ENCODE data around the gene KCNMA1. TPM values are rescaled to one million over a fixed set of nuclear protein-coding genes. Genes with fewer than 3 reads are reported as not detected.

Gene KCNMA1
- total and polyA plus RNA-seq, 2 donors from 2014 or later: 4.2 to 8.9 TPM

- Histone ChIP-seq H3K9me3 (ENCODE audit: control insufficient read depth in 2 of 3, insufficient read depth in 1 of 3, low read length in 3 of 3) (no peaks in the 10 kb centered on the region), H3K36me3 (ENCODE audit: control insufficient read depth in 2 of 3, insufficient read depth in 3 of 3, low read length in 3 of 3) (no peaks in the 10 kb centered on the region), H3K4me3 (ENCODE audit: low read length in 3 of 3) (no peak overlapping the region), H3K27me3 (ENCODE audit: control insufficient read depth, insufficient read depth, low read length) (no peaks in the 10 kb centered on the region), H3K4me1 (ENCODE audit: control insufficient read depth in 2 of 3, insufficient read depth in 2 of 3, low read depth in 1 of 3, low read length in 3 of 3) (no peaks in the 10 kb centered on the region), H3K9ac (ENCODE audit: low read length in 3 of 3) (no peak overlapping the region), H3K27ac (ENCODE audit: low read depth in 2 of 2, low read length in 2 of 2) (no peak overlapping the region)
- FAIRE-seq (no peak), DNase-seq (no peak)
- TF ChIP-seq, protein P1, sequence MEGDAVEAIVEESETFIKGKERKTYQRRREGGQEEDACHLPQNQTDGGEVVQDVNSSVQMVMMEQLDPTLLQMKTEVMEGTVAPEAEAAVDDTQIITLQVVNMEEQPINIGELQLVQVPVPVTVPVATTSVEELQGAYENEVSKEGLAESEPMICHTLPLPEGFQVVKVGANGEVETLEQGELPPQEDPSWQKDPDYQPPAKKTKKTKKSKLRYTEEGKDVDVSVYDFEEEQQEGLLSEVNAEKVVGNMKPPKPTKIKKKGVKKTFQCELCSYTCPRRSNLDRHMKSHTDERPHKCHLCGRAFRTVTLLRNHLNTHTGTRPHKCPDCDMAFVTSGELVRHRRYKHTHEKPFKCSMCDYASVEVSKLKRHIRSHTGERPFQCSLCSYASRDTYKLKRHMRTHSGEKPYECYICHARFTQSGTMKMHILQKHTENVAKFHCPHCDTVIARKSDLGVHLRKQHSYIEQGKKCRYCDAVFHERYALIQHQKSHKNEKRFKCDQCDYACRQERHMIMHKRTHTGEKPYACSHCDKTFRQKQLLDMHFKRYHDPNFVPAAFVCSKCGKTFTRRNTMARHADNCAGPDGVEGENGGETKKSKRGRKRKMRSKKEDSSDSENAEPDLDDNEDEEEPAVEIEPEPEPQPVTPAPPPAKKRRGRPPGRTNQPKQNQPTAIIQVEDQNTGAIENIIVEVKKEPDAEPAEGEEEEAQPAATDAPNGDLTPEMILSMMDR (IDR thresholded peaks at IDR 0.05; ENCODE audit: borderline replicate concordance, extremely low read depth, insufficient read depth): no peak
- intact Hi-C loops (cut with DNase I): no loop called here
These were observed 451.9 kb downstream of the KCNMA1 start for GRCh38 chr10:77185696-77186095.

DNA sequence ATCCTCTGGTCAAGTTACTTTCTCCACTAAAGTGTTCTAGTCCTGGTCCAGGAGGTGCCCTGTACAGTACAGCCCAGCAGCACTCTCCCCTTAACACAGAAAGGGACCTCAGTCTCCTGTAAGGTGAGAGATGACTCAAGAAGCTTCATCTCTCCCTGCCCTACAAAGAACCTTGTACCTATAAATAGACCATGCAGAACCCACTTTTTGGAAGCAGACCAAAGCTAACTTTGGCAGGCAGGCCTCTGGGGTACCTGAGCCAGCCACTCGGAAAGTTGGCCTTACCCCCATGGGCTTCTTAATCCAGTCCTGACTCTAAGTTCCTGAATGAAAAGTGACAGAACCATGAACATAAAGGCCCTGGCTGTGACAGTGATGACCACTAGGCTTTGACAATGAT lies 454.8 kb downstream of the KCNMA1 start:
- Histone ChIP-seq H3K27me3 (ENCODE audit: control insufficient read depth, insufficient read depth, low read length) (no peaks in the 10 kb centered on the region), H3K4me3 (ENCODE audit: low read length in 3 of 3) (no peak overlapping the region), H3K36me3 (ENCODE audit: control insufficient read depth in 2 of 3, insufficient read depth in 3 of 3, low read length in 3 of 3) (no peaks in the 10 kb centered on the region), H3K4me1 (ENCODE audit: control insufficient read depth in 2 of 3, insufficient read depth in 2 of 3, low read depth in 1 of 3, low read length in 3 of 3) (no peaks in the 10 kb centered on the region), H3K9ac (ENCODE audit: low read length in 3 of 3) (no peak overlapping the region), H3K9me3 (ENCODE audit: control insufficient read depth in 2 of 3, insufficient read depth in 1 of 3, low read length in 3 of 3) (no peaks in the 10 kb centered on the region), H3K27ac (ENCODE audit: low read depth in 2 of 2, low read length in 2 of 2) (no peak overlapping the region)
- intact Hi-C loops (cut with DNase I): no loop called here
- DNase-seq: no peak
- no peak for FAIRE-seq
- TF ChIP-seq, protein P1 (IDR thresholded peaks at IDR 0.05; ENCODE audit: borderline replicate concordance, extremely low read depth, insufficient read depth): no peak

GRCh38 chr10:77180794-77181193 lies 456.8 kb downstream of the KCNMA1 start:
- H3K4me3 ChIP-seq (ENCODE audit: low read length in 3 of 3): no peak overlapping the region
- no peaks in the 10 kb centered on the region for H3K36me3 ChIP-seq (ENCODE audit: control insufficient read depth in 2 of 3, insufficient read depth in 3 of 3, low read length in 3 of 3)
- intact Hi-C loops (cut with DNase I): no loop called here
- DNase-seq: no peak
- no peaks in the 10 kb centered on the region for H3K27me3 ChIP-seq (ENCODE audit: control insufficient read depth, insufficient read depth, low read length)
- H3K27ac ChIP-seq (ENCODE audit: low read depth in 2 of 2, low read length in 2 of 2): no peak overlapping the region
- no peak for FAIRE-seq
- H3K9ac ChIP-seq (ENCODE audit: low read length in 3 of 3): no peak overlapping the region
- no peaks in the 10 kb centered on the region for H3K9me3 ChIP-seq (ENCODE audit: control insufficient read depth in 2 of 3, insufficient read depth in 1 of 3, low read length in 3 of 3)
- TF ChIP-seq, protein P1 (IDR thresholded peaks at IDR 0.05; ENCODE audit: borderline replicate concordance, extremely low read depth, insufficient read depth): no peak
- no peaks in the 10 kb centered on the region for H3K4me1 ChIP-seq (ENCODE audit: control insufficient read depth in 2 of 3, insufficient read depth in 2 of 3, low read depth in 1 of 3, low read length in 3 of 3)

DNA sequence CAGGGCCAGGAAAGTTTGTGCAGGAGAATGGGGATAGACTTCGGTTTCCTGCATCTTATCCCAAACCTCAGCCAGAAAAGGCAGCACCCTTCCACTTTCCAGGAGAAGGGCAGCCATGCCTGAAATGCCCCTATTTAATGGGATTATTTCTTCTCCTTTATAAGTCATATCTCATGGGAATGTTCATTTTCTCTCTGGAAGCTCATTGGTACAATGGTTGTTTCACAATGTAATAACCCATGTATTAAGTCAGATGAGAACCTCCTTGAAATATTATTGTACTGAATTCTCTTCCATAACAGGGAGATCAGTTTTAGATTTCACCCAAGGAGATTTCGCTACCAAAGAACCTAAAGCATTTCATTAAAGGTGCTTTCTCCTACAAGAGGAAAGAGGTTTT lies 457.5 kb downstream of the KCNMA1 start:
- Histone ChIP-seq H3K4me3 (ENCODE audit: low read length in 3 of 3) (no peak overlapping the region), H3K9ac (ENCODE audit: low read length in 3 of 3) (no peak overlapping the region), H3K4me1 (ENCODE audit: control insufficient read depth in 2 of 3, insufficient read depth in 2 of 3, low read depth in 1 of 3, low read length in 3 of 3) (no peaks in the 10 kb centered on the region), H3K9me3 (ENCODE audit: control insufficient read depth in 2 of 3, insufficient read depth in 1 of 3, low read length in 3 of 3) (no peaks in the 10 kb centered on the region), H3K27ac (ENCODE audit: low read depth in 2 of 2, low read length in 2 of 2) (no peak overlapping the region), H3K36me3 (ENCODE audit: control insufficient read depth in 2 of 3, insufficient read depth in 3 of 3, low read length in 3 of 3) (no peaks in the 10 kb centered on the region), H3K27me3 (ENCODE audit: control insufficient read depth, insufficient read depth, low read length) (no peaks in the 10 kb centered on the region)
- DNase-seq (no peak), FAIRE-seq (no peak)
- intact Hi-C loops (cut with DNase I): no loop called here
- TF ChIP-seq, protein P1 (IDR thresholded peaks at IDR 0.05; ENCODE audit: borderline replicate concordance, extremely low read depth, insufficient read depth): no peak

Measured in kidney (tissue), 14 donors.